Smooth muscle cell (in vitro differentiated cells): ENCODE results near the gene URB1. TPM values are rescaled to one million over a fixed set of nuclear protein-coding genes. Genes with fewer than 3 reads are reported as not detected.
"Not testable (repeated sequence)": the region's sequence is repeated elsewhere in the genome, so short reads cannot be mapped to it uniquely, and the experiment has no call there.

Source experiments
- DNase-seq: peaks from one replicate; lab custom pipeline; 2025; ENCODE audit not compliant: unreplicated experiment; lab: John Stamatoyannopoulos, UW
- H2AFZ ChIP-seq: fragments of 200-600 bp; sonication (generic); 2 replicates; pipeline ENCODE4 v1.6.0; 2016; ENCODE audit warnings: antibody characterized with exemption, low read depth, mild to moderate bottlenecking
- H3F3A ChIP-seq: fragments of 200-600 bp; sonication (generic); 2 replicates; pipeline ENCODE4 v1.6.0; 2017; ENCODE audit warnings: antibody characterized with exemption, low read depth
- H3K27ac ChIP-seq: fragments of 200-600 bp; sonication (generic); 2 replicates; pipeline ENCODE4 v1.5.1; 2016; ENCODE audit warnings: low read depth, mild to moderate bottlenecking
- H3K27me3 ChIP-seq: fragments of 200-600 bp; sonication (generic); 2 replicates; pipeline ENCODE4 v1.6.1; 2016; ENCODE audit warnings: low read depth, mild to moderate bottlenecking
- H3K36me3 ChIP-seq: fragments of 200-600 bp; sonication (generic); 2 replicates; pipeline ENCODE4 v1.5.1; 2016; ENCODE audit warnings: low read depth
- H3K4me1 ChIP-seq: fragments of 200-600 bp; sonication (generic); 2 replicates; pipeline ENCODE4 v1.5.1; 2016; ENCODE audit warnings: low read depth
- H3K4me2 ChIP-seq: fragments of 200-600 bp; sonication (generic); 2 replicates; pipeline ENCODE4 v1.6.0; 2016; ENCODE audit warnings: mild to moderate bottlenecking
- H3K4me3 ChIP-seq: fragments of 200-600 bp; sonication (generic); 2 replicates; pipeline ENCODE4 v1.5.1; 2016; ENCODE audit warnings: mild to moderate bottlenecking
- H3K79me2 ChIP-seq: fragments of 200-600 bp; sonication (generic); 2 replicates; pipeline ENCODE4 v1.6.0; 2016; ENCODE audit warnings: low read depth, mild to moderate bottlenecking
- H3K9ac ChIP-seq: fragments of 200-600 bp; sonication (generic); 2 replicates; pipeline ENCODE4 v1.6.0; 2016; ENCODE audit warnings: low read depth
- H3K9me3 ChIP-seq: fragments of 200-600 bp; sonication (generic); replicated peaks from 2 replicates; pipeline ENCODE4 v1.5.1; 2016; ENCODE audit warnings: low read depth
- H4K20me1 ChIP-seq: fragments of 200-600 bp; sonication (generic); 2 replicates; pipeline ENCODE4 v1.6.0; 2016; ENCODE audit warnings: low read depth
- CTCF ChIP-seq: fragments of 200-600 bp; sonication (generic); IDR thresholded peaks from 2 replicates; pipeline ENCODE4 v1.5.1; 2017; ENCODE audit warnings: borderline replicate concordance, mild to moderate bottlenecking, antibody characterized with exemption; ENCODE audit not compliant: insufficient read depth, poor library complexity, severe bottlenecking
- WGBS: methylation state at CpG from one replicate; pipeline ENCODE4 v1.1.7; 2016; ENCODE audit warnings: low lambda C conversion rate; 5-methylcytosine and 5-hydroxymethylcytosine counted together
- polyA plus RNA-seq: library from polyadenylated mRNA; unstranded; fragments of >200 nt; fragmentation: Nextera tagmentation; extraction: Ambion mirVana; gene quantifications from 2 replicates; pipeline ENCODE4 v1.2.1, GENCODE V29; 2016
- total RNA-seq: library from RNA; depleted of rRNA; stranded (reverse); fragments of >200 nt; gene quantifications from 2 replicates; pipeline ENCODE4 v1.2.3, GENCODE V29; 2014

The URB1 gene
- total and polyA plus RNA-seq, 2 experiments from 2014 or later, result 2.8 to 6.2 TPM

GRCh38 chr21:32314806-32315205 lies 78.0 kb downstream of the URB1 start:
- Histone ChIP-seq H3K4me1 (no peaks in the 10 kb centered on the region), H2AFZ (no peak overlapping the region), H3K79me2 (no peaks in the 10 kb centered on the region), H3F3A (no peaks in the 10 kb centered on the region), H4K20me1 (no peaks in the 10 kb centered on the region), H3K9me3 (no peaks in the 10 kb centered on the region), H3K36me3 (peaks cover 6% of the 10 kb centered on the region), H3K4me3 (no peak overlapping the region), H3K27me3 (no peaks in the 10 kb centered on the region), H3K4me2 (no peak overlapping the region), H3K9ac (no peak overlapping the region), H3K27ac (no peak overlapping the region)
- no peak for DNase-seq
- 95% methylated on average over 16 of the region's 16 CpGs for WGBS
- TF ChIP-seq CTCF, result no peak

GRCh38 chr21:32312976-32313375 lies 79.8 kb downstream of the URB1 start:
- no peak overlapping the region for H3K4me2 ChIP-seq
- H2AFZ ChIP-seq, result no peak overlapping the region
- H3K36me3 ChIP-seq, result no peaks in the 10 kb centered on the region
- no peak for DNase-seq
- no peaks in the 10 kb centered on the region for H3K27me3 ChIP-seq
- H3K4me1 ChIP-seq, result no peaks in the 10 kb centered on the region
- H3K9me3 ChIP-seq, result no peaks in the 10 kb centered on the region
- no peak overlapping the region for H3K27ac ChIP-seq
- no peak for TF ChIP-seq CTCF
- WGBS, result over 99% methylated on average over 6 of the region's 6 CpGs
- H3K9ac ChIP-seq, result no peak overlapping the region
- H3K4me3 ChIP-seq, result no peak overlapping the region
- H4K20me1 ChIP-seq, result no peaks in the 10 kb centered on the region
- H3K79me2 ChIP-seq, result no peaks in the 10 kb centered on the region
- no peaks in the 10 kb centered on the region for H3F3A ChIP-seq

GRCh38 chr21:32312326-32312725 lies 80.5 kb downstream of the URB1 start:
- no peaks in the 10 kb centered on the region for H3K9me3 ChIP-seq
- no peaks in the 10 kb centered on the region for H3K79me2 ChIP-seq
- no peak for DNase-seq
- no peaks in the 10 kb centered on the region for H4K20me1 ChIP-seq
- no peaks in the 10 kb centered on the region for H3K36me3 ChIP-seq
- no peaks in the 10 kb centered on the region for H3K4me1 ChIP-seq
- 95% methylated on average over 5 of the region's 5 CpGs for WGBS
- no peak overlapping the region for H3K27ac ChIP-seq
- TF ChIP-seq CTCF, result no peak
- H3F3A ChIP-seq, result no peaks in the 10 kb centered on the region
- H3K4me2 ChIP-seq, result no peak overlapping the region
- H3K4me3 ChIP-seq, result no peak overlapping the region
- no peak overlapping the region for H2AFZ ChIP-seq
- no peaks in the 10 kb centered on the region for H3K27me3 ChIP-seq
- H3K9ac ChIP-seq, result no peak overlapping the region

- H3K36me3 ChIP-seq, result no peaks in the 10 kb centered on the region
Measured at GRCh38 chr21:32311621-32312020, 81.2 kb downstream of the URB1 start.

GRCh38 chr21:32310976-32311375 lies 81.8 kb downstream of the URB1 start:
- not testable (repeated sequence) for H3K27ac ChIP-seq, H3K4me3 ChIP-seq, DNase-seq, H3K27me3 ChIP-seq, H3K79me2 ChIP-seq, H3K9ac ChIP-seq, H4K20me1 ChIP-seq, H3K36me3 ChIP-seq, H3K4me1 ChIP-seq, H3F3A ChIP-seq, H3K9me3 ChIP-seq, H3K4me2 ChIP-seq, H2AFZ ChIP-seq
- 97% methylated on average over 9 of the region's 9 CpGs for WGBS

More at GRCh38 chr21:32311621-32312020, 81.2 kb downstream of the URB1 start:
- TF ChIP-seq CTCF, result no peak
- Histone ChIP-seq H3K27ac (no peak overlapping the region), H2AFZ (no peak overlapping the region), H3K9ac (no peak overlapping the region), H3K4me2 (no peak overlapping the region), H3K4me1 (no peaks in the 10 kb centered on the region), H3K9me3 (no peaks in the 10 kb centered on the region), H4K20me1 (no peaks in the 10 kb centered on the region), H3K27me3 (no peaks in the 10 kb centered on the region), H3K4me3 (no peak overlapping the region), H3F3A (no peaks in the 10 kb centered on the region), H3K79me2 (no peaks in the 10 kb centered on the region)
- WGBS, result 95% methylated on average over 9 of the region's 9 CpGs
- no peak for DNase-seq
